HG03025 (cell line): ENCODE measurements around the gene KCNQ2.

Experiments used
- ATAC-seq: cut with Tn5 transposase; IDR thresholded peaks from one replicate; pipeline ENCODE4 v1.9.1; 2021; ENCODE audit warnings: mild to moderate bottlenecking, moderate library complexity; ENCODE audit not compliant: unreplicated experiment, low FRiP score

KCNQ2 gene

GRCh38 chr20:63422653-63423052 is 49.8 kb downstream of the KCNQ2 start:
- no peak for ATAC-seq

DNA sequence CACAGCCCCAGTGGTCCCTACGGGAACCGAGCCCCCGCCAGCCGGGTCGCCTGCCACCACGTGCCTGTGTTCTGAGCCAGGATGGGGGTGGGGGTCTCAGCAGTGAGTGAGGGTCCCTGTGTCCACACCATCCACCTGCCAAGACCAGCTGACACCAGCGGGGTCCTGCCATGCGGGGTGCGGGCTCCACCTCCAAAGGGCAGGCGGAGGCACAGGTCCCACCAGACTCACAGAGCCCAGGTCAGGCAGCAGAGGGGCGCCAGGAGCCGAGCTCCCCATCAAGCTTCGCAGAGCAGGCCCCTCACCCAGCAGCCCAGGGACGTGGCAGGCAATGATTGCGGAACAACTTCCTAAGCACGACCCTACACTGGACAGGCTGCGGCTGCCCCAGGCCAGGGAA is 50.5 kb downstream of the KCNQ2 start:
- ATAC-seq, result no peak

DNA sequence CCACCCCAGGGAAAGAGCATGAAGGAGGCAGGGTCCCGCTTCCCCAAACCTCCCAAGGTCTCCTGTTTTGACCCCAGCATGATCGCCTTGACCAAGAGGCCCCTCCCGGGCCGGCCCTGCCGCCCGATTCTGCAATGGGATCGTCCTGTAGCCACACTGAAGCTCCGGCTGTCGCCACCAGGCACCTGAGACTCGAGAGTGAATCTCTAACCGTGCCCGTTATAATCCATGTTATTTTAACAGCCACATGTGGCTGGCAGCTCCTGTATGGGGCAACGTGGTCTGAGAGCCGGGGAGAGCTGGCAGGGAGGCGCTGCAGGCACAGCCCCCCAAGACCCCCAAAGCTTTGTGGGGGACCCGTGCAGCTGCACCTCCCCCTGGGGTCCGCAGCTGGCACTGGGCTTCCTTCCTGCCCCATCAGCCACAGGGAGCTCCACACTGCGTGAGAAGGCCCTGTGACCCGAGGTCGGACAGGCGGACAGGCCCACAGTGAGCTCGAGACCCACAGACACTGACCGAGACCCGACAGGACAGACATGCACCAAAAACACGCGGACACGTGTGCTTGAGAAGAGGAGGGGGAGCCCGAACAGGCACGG is 51.3 kb downstream of the KCNQ2 start:
- no peak for ATAC-seq

DNA sequence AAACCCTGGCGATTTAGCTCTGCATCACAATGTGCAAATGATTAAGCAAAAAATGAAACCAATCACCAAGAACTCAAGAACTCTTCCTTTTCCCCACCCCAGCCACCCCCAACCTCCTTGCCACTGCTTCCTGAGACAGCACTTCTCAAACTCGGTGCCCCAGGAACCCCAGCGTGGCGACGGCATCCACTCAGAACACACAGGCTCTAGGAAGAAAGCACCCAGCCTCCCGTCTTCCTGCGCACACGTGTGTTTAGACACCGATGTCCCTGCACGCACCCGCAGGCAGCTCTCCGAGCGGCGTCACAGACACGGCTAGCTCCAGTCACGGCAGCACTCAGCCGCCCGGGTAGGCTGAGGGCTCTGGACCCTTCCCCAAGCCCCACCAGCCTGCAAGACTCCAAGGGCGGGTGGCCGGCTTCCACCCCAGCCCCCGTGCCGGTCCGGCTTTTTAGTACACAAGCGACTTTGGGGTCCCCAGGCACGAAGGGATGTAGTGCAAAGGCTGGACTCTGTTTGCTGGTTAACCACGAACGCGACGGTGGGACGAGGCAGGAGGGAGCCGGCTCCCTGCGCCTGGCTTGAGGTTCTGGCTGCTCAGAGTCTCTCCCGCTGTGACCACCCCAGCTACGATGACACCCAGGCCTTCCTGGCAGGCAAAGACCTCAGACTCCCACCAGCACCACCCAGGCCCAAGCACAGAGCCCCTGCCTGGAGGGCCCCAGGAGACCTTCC is 51.9 kb downstream of the KCNQ2 start:
- no peak for ATAC-seq

GRCh38 chr20:63419299-63419698 is 53.2 kb downstream of the KCNQ2 start:
- no peak for ATAC-seq

DNA sequence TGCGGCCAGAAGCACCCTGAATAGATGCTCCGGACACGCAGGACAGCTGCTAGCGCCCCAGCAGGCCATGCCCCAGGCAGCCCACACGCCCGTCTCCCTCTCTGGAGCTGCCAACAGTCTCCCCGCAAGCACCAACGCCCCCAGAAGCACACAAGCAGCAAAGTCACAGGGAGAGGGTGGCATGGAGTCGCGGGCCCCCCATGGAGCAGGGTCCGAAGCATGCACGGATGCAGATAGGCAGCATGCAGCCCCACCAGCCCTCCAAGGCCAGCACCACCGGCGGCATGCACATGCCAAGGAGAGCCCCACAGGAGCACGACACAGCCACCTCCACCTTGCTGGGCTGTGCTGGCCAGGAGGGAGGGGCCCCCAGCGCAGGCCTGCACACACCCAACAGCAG is 53.8 kb downstream of the KCNQ2 start:
- ATAC-seq, result no peak

GRCh38 chr20:63417738-63418120 is 54.7 kb downstream of the KCNQ2 start:
- no peak for ATAC-seq

DNA sequence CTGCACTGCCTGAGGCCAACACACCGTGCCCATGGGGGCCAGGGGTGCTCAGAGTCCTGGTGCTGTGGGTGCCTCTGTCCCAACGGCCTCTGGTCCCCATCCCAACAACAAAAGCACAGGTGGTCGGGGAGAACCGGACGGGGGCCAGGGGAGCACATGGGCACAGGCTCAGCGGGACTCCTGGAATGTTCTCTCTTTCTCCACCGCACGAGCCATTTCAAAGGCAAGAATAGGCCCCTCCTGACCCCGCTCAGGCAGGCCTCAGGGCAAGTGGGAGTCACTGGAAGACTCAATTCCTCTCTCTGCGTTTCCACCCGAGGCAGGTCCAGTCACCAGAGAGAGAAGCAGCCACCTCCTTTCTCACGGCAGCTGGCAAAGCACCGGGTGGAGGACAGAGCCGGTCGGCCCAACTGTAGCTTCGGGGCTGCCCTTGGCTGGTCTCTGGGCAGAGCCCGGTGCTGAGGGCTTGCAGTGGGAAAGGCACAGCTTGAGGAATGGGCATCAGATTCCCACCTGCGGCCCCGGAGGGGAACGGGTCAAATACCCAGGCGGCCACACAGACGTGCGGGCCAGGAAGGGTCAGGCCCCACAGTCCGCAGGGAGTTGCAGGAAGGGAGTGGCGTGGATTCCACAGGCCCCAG is 55.2 kb downstream of the KCNQ2 start:
- ATAC-seq, result no peak

DNA sequence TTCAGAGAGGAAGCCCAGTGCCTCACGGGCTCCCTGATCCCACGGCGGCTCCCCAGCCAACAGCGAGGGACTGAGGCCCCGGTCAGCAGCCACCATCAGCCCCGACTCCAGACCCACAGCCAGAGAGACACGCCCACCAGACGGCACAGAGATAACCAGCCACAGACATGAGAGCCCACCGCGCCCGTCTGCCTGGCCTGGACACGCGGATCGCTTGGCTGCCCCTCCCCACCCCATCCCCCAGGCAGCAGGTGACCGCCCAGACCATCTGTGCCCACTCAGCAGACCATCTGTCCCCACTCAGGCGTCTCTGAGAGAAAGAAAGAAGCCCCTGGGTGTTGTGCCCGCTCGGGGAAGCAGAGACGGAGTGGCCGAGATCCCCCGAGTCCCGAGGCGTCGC is 55.8 kb downstream of the KCNQ2 start:
- ATAC-seq, result no peak

DNA sequence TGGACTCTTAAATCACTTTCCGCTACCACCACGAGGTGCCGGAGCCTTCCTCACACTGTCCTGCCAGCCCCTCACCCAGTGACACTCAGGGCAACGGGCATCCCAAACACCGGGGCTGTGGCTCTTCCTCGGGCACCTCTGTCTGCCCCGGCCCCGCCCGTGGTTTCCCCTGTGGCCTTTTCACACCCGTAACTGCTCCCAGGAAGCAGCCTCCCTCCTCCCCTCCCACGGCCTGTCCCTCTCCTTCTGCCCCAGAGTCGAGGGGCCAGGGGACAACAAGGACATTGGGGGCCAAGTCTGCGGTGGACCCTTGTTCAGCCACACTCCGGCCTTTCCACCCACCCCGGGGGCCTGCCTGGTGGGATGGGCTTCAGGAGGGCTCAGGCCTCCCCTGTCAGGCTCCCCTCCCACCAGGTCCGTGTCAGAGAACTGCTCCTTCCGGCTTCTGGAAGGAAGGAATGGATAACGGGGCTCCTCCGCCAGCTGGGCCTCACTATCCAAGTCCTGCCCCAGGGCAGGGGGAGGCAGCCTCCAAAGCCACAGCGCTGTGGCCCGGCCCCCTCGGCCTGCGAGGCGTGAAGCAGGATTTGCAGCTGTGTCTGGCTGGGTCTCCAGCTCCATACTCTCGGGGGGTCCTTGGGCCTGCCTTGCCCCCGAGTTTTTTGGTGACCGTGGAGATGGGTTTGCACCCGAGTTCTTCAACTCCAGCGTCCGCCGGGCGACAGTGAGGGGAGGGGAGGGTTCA is 56.6 kb downstream of the KCNQ2 start:
- ATAC-seq, result no peak

DNA sequence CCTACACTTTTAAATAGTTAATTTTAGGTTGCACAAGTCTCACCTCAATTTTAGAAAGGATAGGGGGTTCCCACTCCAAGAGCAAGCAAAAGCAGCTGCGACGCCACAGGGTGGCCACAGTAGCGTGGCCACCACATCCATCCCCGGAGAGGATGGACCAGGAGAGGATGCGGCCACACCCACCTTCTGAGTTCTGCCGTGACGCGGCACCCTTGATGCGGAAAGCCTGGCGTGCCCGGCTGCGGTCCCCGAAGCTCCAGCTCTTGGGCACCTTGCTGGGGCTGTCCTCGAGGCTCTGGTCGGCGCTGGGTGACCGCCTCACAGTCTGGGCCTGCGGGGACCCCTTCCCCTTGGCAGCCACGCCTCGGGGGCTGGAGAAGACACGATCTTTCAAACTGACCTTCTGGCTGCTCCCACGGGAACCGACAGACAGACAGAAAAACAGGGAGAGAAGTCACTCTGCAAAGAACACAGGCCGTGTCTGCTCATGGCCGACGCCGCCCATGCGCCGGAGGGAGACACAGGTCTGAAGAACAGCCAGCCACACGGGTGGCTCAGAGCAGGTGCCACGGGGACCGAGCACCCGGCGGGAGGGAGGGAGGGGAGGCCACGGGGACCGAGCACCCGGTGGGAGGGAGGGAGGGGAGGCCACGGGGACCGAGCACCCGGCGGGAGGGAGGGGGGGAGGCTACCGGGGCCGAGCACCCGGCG is 57.6 kb downstream of the KCNQ2 start:
- no peak for ATAC-seq

DNA sequence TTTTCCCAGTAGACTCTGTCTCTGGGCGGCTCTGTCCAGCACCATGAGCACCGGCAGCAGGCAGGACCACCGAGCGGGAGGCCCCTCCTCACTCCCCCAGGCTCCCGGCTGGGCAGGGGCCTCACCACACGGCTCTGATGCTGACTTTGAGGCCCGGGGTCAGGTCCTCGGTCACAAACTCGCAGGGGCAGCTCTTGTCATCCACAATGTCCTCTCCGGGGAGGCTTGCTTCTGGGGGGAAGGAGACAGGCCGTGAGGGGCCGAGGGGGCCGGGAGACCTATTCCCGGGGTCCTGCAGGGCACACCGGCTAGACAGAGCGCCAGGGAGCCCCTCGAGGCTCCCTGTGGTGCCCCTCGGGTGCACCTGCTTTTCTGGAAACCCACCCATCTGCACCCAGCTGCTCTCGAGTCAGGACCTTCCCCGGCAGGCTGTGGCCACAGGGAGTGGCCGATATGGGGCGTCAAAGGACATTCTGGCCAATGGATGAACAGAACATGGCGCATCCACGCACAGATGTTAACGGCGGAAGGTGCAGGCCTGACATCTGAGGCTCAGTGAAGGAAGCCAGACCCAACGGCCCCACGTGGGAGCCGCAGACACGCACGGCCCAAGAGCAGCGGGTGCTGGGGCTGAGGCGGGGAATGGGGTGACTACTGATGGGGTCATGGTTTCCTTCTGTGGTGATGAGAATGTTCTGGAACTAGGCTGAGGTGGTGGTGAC is 58.3 kb downstream of the KCNQ2 start:
- no peak for ATAC-seq

- ATAC-seq, result no peak
These were observed 59.1 kb downstream of the KCNQ2 start for GRCh38 chr20:63413323-63413722.

- ATAC-seq, result no peak
These were observed 59.6 kb downstream of the KCNQ2 start for GRCh38 chr20:63412889-63413288.

- ATAC-seq, result no peak
These were observed 60.4 kb downstream of the KCNQ2 start for GRCh38 chr20:63411898-63412631.

- ATAC-seq, result no peak
These were observed 61.1 kb downstream of the KCNQ2 start for GRCh38 chr20:63411151-63411897.

DNA sequence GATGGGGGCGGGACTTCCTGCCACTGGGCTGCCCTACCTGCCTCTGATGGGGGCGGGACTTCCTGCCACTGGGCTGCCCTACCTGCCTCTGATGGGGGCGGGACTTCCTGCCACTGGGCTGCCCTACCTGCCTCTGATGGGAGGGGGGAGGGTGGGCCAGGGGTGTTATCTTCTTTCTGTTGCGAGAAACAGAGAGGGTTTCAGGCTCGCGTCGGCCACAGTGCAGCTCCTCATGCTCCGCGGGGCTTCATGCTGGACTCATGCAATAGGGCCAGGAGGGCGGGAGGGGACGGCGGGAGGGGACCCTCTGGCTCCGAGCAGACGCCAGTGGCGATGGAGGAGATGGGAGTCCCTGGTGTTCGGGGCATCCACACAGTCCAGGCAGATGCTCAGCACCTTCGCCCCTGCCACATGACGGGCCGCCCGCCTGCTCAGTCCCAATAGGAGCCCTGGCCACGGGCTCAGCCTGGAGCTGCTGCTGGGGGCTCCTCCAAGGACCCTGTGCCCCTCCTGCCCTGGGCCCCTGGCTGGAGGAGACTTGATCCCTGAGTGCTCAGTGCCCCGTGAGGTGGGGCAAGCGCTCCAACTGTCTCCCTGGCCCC is 62.5 kb downstream of the KCNQ2 start:
- no peak for ATAC-seq
